HG02970 (cell line): ENCODE measurements around the gene RAB7A.

Experiments
- ATAC-seq: cut with Tn5 transposase; IDR thresholded peaks from one replicate; pipeline ENCODE4 v1.9.1; 2021; ENCODE audit warnings: mild to moderate bottlenecking, moderate library complexity, moderate number of reproducible peaks; ENCODE audit not compliant: unreplicated experiment, low FRiP score

RAB7A gene

DNA sequence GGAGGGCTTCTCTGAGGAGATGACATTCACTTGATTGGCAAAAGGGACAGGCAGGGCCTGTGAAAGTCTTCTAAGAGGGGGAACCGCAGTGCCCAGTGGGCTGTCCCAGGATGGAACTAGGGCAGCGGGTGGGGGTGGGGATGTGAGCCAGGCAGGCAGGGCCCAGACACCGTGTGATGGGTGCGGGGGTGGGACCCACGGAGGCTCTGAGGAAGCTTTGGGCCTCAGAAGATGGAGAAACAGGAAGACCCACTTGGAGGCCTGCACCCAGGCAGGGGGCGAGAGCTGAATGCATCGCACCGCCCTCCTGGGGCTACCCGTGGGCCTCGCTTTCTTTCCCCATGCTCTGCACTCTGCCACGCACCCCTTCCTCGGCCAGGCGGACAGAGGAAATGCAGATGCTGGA is 120.5 kb downstream of the RAB7A start:
- no peak for ATAC-seq

DNA sequence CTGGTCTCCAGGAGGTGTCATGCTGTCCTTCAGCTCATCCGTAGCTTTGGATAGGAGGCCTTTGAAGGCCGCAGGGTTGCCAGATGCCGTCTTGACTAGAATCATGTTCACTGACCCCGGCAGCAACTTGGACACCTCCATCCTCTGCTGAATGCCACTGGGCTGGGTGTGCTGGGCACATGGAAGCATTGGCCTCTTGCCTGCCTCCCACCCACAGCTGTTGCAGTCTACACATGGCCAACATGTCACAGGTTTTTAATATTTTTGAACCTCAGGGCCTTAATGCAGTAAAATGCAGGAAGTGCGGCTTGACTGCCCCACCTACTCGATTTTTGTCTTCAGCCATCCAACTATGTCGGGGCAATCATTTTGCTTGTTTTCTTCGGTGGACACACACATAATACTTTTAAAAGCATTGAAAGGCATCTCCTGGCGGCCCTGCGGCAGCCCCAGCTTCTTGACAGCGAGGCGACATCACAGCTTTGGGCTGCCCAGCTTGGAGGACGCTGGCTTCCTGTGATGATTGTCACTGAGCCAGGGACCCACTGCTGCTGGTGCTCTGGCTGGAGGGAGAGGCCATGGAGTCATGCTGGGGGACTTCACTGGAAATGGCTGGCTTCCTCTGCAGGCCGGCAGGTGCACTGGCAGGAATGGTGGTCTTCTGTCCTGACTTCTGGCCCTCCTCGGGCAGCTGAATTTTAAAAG is 121.8 kb downstream of the RAB7A start:
- ATAC-seq = no peak

DNA sequence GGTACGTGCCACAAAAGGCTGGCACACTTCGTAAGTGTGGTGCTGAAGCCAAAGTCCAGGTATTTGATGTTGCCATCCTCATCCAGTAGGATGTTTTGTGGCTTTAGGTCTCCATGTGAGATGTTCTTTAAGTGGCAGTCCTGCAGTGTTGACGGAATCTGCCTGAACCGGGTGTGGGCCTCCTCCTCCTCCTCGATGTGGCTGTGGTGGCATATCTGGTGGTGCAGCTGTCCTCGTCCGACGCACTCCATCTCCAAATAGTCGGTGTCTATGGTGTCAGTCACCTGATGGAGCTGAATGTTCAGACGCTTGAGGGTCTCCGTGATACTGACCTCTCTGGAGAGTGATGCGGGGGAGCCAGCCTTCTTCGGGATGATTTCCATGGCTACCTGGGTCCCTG is 123.0 kb downstream of the RAB7A start:
- no peak for ATAC-seq

DNA sequence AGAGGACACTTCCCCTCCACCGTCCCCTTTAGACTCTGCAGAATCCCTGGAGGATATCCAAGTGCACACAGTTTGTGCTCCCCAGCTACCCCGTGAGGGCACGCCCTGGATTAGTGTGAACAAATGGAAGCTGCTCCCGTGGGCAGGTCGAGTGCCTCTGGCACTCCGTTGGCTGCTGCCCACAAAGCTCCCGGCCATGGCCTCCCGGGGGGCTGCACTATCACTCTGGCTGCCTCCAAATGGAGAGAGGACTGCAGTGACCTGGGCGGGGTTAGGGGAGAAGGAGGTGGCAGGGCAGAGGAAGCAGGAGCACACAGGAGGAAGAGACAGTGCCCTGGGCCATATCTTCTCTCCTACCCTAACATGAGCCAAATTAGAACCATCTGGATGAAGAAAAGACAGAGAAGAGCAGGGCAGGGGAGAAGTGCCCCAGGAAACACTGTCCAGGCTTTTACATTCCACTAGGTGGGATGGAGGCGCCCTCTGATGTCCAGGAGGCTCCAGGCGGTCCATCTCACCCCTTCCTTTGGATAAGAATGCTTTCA is 124.0 kb downstream of the RAB7A start:
- ATAC-seq = no peak

GRCh38 chr3:128850544-128850943 is 124.6 kb downstream of the RAB7A start:
- no peak for ATAC-seq

DNA sequence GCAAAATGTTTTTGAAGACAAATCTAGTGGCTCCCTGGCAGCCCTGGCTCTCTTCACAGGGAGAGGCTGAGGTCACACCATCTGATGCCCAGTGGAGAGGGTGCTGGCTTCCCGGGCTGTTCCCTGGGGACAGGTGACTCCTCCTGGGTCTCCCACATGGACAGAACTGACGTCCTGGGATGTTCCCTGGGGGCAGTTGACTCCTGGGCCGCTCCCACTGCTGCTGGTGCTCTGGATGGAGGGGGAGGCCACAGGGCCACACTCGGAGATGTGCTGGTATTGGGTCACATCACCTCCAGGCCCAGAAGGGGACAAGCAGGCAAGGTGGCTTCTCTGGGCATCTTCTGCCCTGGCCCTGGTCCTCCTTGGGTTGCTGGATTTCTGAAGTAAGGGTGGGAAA is 125.6 kb downstream of the RAB7A start:
- ATAC-seq = no peak

GRCh38 chr3:128853826-128854225 is 127.8 kb downstream of the RAB7A start:
- ATAC-seq = no peak

- ATAC-seq = no peak
Observed at GRCh38 chr3:128854475-128854874, 128.5 kb downstream of the RAB7A start.

- no peak for ATAC-seq
Observed at GRCh38 chr3:128855569-128855968, 129.6 kb downstream of the RAB7A start.

GRCh38 chr3:128858167-128858566 is 132.2 kb downstream of the RAB7A start:
- no peak for ATAC-seq

DNA sequence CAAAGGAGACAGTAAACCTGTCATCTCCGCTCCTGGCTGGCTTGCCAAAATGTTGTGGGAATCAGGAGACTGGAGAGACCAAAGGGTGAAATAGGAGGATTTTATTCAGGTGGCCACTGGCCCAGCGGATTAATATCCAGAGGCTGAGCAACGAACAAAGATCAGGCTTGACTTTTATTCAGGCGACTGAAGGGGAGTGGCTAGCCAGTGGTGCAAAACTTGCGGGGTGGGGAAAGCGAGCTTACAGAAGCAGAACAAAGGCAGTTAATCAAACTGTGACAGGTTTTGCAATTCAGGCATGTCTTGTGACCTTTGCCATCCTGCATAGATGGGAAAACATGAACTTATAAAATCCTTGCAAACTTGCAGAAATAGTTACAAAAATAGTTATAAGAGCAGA is 133.6 kb downstream of the RAB7A start:
- no peak for ATAC-seq

- no peak for ATAC-seq
Observed at GRCh38 chr3:128861491-128861890, 135.5 kb downstream of the RAB7A start.

GRCh38 chr3:128863560-128863959 is 137.6 kb downstream of the RAB7A start:
- ATAC-seq = no peak
